H1 (cell line): ENCODE measurements around the gene TNFRSF6B. TPM values are rescaled to one million over a fixed set of nuclear protein-coding genes. Genes with fewer than 3 reads are reported as not detected.

Source experiments
- EGR1 ChIP-seq: IDR thresholded peaks from 2 replicates; pipeline ENCODE4 v1.6.1; 2011; ENCODE audit warnings: low read depth, low read length, borderline replicate concordance
- polyA plus RNA-seq, 7 experiments: library from polyadenylated mRNA; depleted of rRNA in 3 of 7; stranded (reverse) in 5 of 7; unstranded in 2 of 7; fragments of >200 nt in 5 of 7; fragments of 200-250 nt in 2 of 7; gene quantifications; 1 replicate in 5 of 7; 2 replicates in 1 of 7; 4 replicates in 1 of 7; pipeline versions ENCODE4 v1.2.1 to v1.2.3, GENCODE V29; 2011 to 2013; ENCODE audit warnings: missing spikeins in 2 of 7, mixed read lengths in 2 of 7
- total RNA-seq: library from RNA; stranded (reverse); fragmentation: NEBNext Ultra II Directional; extraction: Animal tissue kit (Norgen Biotek cat#: 25700); gene quantifications from 2 replicates; pipeline ENCODE4 v1.2.1, GENCODE V29; 2021

The TNFRSF6B gene
- total and polyA plus RNA-seq, 2 of the 8 experiments (the other 6 are each of a cell fraction or from before 2014, with no cell fraction given), result 3.1 TPM; not detected in 1

DNA sequence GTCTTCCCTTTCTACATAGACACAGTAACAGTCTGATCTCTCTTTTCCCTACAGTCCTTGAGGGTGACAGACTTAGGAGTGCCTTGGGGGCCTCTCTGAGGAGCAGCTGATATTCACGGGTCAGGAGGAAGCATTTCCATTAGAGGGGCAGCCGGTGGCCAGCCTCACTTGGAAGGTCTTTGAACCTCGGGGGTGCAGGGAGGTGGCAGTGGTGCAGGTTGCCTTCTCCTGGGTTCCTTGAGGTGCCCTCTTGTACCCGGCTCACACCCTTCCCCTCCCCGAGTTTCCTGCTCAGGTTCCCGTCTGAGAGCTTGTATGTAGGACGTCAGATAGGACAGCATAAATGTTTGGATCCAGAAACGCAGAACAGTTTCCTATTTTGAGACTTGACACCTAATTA, 35.8 kb upstream of the TNFRSF6B start (continued):
- no peak for TF ChIP-seq EGR1
